CD4-positive, alpha-beta T cell treated with Interleukin-17A for 4 hours (primary cell): ENCODE data around the gene GPD1.

Experiments
- DNase-seq: peaks from one replicate; pipeline ENCODE4 v3.0.0-alpha.2; 2020; ENCODE audit warnings: mixed read lengths

The GPD1 gene

DNA sequence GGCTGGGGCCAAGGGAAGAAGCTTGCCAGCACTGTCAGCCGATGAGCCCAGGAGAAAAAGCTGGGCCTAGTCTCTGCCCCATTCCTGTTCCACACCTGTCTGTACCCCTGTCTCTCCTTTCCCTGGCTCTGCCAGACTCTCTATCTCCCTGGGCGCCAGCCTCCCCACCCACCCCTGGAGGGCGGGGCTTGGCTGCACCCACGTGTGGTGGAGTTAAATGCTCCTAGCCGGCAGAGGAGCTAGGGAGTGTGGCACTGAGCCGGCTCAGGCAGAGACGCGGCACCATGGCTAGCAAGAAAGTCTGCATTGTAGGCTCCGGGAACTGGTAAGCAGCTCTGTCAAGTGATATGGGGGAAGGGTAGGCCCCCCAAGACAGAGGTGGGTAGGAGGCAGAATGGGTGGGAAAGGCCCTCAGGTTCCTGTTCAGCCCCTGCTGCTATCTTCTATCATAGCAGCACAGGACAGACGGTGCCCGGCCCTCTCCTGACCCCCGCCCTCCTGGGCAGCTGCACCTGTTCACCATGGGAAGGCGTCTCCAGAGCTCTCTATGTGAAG is at the start of gene GPD1:
Gene GPD1 (plus strand): TSS at position 242 of the 555 bp plus-strand sequence. CDS start 43 bp downstream, at position 285.
- DNase-seq, result peak; percentile 17

DNA sequence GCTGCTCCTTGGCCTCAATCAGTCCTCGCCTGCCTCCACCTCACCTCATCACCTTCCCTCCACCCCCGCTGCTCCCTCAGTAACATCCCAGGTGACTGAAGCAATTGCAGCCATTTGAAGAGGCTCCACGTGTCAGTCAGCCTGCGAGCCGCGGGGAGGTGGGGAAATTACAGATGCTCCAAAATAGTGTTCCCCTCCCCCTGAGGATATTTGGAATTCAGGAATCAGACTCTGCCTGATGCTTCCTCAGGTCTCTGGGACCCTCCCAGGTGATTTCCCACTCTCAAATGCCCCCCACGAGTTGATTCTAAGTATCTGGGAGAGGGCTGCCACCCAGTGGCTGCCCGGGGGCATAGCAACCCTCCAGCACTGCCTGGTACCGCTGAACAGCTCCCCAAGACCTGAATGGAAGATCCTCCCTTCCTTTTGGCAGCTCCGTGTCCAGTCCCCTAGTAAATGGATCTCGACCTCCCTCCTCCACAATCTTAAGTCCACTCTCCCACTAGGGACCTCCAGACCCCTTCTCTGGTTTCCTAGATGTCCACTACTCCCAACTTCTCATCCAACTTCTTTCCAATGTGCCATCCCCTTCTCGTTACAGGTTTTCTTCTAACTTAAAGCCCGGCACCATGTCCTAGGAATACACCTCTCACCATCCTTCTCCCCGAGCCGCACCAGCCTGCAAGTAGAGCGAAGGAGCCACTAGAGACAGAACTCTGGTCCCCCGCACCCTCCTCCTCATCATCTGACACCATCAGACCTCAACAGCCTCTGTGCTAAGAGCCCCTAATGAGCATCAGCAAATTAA is 47.8 kb upstream of the GPD1 start:
- peak; percentile 67 for DNase-seq

- no peak for DNase-seq
Observed at GRCh38 chr12:50056639-50056976, 47.2 kb upstream of the GPD1 start.

GRCh38 chr12:50057000-50057841 is 46.6 kb upstream of the GPD1 start, which contains the start of gene ASIC1:
TSS of gene ASIC1 (plus strand) at chr12:50057596. CDS start at chr12:50058767, 1,171 bp downstream.
- DNase-seq, result peak; percentile 62

DNA sequence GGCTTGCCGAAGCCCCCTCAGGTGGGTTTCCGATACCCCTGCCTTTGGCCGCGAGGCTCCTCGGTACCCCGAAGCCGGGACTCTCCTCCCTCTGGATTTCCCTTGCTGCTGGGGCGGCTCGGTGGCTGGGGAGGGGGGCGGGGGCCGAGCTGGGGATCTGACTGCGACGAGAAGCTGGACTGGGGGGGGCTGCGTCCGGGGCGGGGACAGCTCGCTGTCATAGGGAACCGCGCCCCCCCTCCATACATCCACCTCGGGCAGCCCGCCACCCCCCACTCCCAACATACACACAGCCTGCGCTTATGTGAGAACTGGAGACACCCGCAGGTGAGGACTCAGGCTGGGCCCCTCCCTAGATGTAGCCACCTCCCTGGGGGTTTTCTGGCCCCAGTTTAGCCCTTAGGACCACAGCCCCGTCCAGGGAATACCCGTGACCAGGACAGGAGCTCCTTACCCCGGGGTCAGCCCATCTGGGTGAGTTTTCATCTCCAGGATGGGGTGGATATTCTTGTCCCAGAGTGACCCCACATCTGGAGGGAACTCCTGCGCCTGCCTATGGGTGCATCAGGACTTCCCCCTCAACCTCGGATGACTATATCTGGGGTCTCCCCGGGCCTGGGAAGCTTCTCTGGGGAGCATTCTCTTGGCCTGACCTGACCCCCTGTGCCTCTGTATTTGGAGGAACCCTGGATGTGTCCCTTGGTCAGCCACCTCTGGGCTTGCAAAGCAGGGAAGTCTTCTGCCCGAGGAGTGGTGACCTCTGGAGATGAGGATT is 45.7 kb upstream of the GPD1 start:
- DNase-seq, result peak; percentile 42

- peak; percentile 36 for DNase-seq
Observed at GRCh38 chr12:50058743-50059312, 45.0 kb upstream of the GPD1 start.

- peak; percentile 78 for DNase-seq
Observed at GRCh38 chr12:50059440-50060119, 44.2 kb upstream of the GPD1 start.

DNA sequence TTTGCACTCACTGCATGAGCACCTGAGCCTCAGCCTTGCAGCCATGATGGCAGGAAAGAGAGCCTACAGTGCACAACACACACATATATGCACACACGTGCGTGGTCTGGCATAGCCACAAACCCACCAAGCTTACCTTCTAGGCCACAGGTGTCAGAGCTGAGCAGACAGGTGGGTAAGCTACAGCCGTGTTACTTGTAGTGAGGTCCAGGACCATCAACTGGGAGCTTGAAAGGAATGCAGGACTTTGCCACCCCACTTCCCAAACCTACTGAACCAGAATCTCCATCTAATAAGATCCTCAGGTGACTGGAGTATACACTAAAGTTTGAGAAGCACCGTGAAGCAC is 43.7 kb upstream of the GPD1 start:
- no peak for DNase-seq

DNA sequence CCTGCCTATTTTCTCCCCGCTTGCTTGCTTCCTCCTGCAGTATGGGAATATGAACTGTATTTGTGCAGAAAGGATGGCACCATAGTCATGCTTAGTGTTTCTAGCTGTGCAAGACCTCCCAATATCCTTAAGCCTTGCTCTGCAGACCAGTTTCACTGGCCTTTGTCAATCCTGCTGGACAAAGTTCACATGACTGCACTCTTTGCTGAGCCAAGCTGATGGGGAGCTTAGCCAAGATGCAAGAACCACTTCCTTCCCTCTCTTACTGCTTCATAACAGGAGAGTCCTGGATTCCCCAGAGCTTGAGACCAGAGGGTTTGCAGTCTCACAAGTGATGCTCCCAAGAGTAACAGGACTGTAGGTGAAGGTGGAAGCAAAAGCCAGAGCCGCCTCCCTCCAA is 42.6 kb upstream of the GPD1 start:
- DNase-seq, result no peak

DNA sequence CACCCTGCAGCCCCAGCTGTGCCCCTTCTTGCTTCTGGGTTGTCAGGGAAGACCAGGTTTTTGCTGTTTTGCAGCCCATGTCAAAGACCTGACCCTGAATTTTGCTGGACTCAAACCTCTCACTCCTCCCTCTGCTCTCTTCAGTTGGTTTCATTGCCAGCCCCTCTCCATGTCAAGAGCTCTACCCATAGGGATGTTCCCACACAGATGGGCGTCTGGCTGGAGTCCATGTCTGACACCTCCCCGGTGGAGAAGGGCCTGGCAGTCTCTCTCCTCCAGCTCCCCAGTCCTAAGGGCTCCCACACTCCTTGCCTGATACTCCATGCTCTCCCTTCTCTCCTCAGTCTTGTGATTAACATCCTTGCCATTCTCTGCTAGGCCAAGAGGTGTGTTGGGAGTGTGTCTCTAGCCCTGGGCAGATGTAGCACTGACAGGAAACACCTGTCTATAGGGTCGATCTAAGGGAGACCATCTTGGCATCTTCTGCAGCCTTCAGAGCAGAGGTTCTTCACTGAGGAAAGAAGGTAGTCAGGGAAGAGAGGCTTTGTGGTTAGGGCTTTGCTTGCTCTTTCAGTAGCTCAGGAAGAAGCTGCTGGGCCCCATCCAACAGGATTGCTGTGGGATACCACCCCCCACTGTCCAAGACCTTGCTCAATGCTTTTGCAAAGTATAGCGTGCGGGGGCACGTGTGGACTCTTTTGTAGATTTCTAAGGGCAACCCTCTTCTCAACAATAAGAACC is 41.7 kb upstream of the GPD1 start:
- no peak for DNase-seq

GRCh38 chr12:50062728-50063460 is 40.9 kb upstream of the GPD1 start:
- DNase-seq, result no peak

DNA sequence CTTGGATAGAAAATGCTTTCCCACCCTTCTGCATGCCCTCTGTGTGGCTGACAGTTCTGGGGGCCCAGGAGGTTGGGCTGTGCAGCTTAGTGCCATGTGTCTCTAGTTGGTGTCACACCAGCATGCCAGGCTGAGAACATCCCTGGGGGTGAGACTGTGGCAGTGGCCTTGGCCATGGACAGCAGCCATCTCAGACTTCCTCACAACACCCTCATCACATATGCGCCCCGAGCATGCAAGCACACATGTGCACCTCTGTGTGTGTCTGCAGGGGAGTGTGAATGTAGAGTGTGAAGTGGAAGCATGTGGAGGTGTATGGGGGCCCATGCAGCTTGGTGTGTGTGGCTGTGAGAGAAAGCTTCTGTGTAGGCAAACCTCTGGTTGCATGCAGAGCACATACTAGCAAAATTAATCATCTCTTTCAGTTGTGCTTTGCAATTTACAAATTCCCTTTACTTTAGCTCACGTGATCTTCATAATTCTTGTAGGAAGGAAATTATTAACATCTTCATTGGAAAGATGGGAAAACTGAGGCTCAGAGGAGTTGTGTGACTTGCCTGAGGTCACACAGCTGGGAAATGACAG is 38.0 kb upstream of the GPD1 start:
- no peak for DNase-seq

DNA sequence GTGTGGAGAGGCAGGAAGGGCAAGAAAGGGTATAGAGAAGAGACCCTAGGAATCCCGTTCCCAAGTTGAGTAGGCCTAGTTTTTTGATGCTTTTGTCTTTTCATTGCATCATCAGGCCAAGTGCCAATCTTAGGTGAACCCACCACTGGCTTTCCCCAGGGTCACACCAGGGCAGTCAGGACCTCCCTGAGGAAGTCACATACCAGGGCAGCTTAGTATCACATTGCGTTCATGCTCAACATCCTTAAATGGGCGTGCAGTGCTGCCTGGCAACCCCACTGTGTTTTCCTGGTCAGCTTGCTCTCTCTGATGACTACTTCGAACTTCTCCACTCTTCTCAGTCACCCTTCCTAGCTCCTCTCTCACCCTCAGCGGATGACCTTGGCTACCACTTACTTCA is 37.4 kb upstream of the GPD1 start:
- DNase-seq, result no peak

GRCh38 chr12:50069069-50069468 is 34.7 kb upstream of the GPD1 start:
- DNase-seq, result no peak

DNA sequence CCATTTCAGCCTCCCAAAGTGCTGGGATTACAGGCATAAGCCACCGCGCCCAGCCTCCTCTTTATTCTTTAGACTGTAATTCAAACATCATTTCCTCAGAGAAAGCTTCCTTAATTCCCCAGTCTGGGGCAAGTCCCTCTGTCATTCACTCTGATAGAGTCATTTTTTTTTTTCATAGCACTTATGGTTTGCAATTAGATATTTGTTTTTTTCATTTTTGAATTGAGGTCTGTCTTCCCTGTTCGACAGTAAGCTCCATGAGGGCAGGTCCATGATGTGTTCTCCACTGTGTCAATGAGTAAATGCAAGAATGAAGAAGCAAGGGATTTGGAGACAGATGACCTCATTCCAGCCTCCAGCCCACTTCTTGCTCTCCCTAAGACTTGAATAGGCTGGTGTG is 34.3 kb upstream of the GPD1 start:
- DNase-seq, result no peak

DNA sequence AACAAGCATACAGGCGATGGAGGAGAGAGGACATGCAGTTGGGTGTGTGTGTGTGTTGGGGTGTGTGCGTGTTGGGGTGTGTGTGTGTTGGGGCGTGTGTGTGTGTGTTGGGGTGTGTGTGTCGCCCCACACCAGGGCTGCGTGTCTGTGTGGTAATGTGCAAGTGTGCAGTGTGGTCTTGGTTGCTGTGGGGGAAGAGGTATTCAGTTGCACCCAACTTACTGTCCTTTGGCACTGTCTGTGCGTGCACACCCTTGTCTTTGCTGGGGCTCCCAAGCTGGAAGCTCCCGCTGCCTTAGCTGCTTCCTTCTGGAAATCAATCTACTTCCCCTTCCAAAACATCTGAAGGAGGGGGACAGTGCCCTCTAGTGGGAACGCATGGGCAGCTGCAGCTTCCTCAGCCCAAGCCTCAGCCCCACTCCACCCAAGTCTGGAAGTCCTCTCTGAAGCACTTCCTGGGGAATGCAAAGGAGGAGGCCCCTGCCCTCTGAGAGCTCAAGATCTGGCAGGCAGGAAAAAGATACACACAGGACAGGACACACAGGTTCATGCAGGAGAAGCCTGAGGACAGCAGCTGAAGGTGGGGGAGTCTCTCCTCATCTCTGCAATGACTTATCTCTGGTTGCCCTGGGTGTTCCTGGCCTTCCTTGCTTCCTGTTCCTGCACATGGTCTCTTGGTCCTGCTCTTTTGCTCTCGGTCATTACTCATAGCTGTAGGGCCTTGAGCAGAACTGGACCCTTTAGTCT is 33.3 kb upstream of the GPD1 start:
- peak; percentile 82 for DNase-seq

DNA sequence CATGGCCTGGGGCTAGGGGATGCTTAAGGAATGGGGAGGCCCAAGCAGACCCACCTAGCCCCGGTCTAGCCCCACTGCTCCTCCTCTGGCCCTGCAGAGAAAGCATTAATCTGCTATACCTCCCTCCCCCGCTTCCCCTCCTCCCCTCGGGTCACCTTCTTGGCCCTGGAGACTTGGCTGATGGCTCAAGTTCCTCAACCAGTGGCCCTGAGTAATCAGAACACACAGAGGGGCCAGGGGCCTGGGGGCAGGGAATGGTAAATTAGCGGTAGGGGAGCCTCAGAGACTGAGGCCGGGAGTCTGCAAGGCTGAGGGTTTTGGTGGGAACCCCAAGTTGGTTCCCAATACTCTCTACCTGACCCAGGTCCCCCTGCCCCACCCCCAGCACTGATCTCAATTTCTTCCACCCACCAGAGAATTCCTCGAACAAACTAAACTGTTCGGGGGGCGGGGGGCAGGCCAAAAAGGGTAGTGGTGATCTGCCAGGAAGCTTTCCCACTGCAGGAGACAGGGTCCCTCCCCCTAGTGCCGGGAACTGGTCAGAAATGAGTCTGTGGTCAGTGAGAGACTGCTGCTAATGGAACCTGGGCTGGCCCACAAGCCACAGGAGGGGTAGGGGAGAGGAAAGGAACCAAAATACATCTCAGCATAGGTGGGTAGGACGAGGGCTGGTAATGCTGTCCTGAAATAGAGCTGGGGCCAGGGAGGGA is 31.5 kb upstream of the GPD1 start:
- DNase-seq, result no peak

DNA sequence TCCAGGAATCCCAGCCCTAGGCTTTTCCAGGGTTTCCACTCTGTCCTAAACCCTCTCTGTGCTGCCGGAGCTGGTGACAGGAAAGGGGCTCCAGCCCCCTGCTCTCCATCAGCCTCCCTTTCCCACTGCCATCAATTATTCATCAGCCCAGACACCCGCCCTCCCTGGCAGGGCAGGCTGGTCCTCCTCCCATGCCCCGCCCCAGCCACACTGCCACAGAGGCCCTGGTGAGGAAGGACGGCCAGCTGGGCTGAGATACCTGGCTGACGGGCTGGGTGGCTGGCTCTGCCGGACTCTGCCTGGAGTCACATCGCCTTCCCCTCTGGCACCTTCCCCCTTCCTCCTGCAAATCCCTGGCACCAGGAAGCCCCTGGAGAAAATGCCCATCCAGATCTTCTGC is 30.6 kb upstream of the GPD1 start:
- DNase-seq, result no peak

- no peak for DNase-seq
Observed at GRCh38 chr12:50073712-50074111, 30.1 kb upstream of the GPD1 start.
